OCI-LY7 (cell line): ENCODE data around the gene EPB41L1. TPM values are rescaled to one million over a fixed set of nuclear protein-coding genes. Genes with fewer than 3 reads are reported as not detected.

Source experiments
- BruUV-seq: library from RNA; stranded (reverse); fragments of 400-500 nt; replicated peaks from 2 replicates; lab custom pipeline; 2021; lab: Mats Ljungman, UMichigan
- CTCF ChIA-PET: fragments of 300-600 bp; sonication (Branson Sonifier 250); formaldehyde crosslinking; loops from one replicate; lab custom pipeline; 2022; ENCODE audit warnings: antibody characterized with exemption; ENCODE audit not compliant: unreplicated experiment; lab: Charles Lee
- POLR2A ChIA-PET: fragments of 300-600 bp; sonication (Branson Sonifier 250); formaldehyde crosslinking; loops from one replicate; lab custom pipeline; 2022; ENCODE audit warnings: antibody characterized with exemption; lab: Charles Lee
- DNase-seq: peaks from one replicate; pipeline ENCODE4 v3.0.0-alpha.2; 2015; ENCODE audit warnings: low spot score
- H2AFZ ChIP-seq: fragments of 200-600 bp; sonication (generic), shearing (Covaris generic); 2 replicates; pipeline ENCODE4 v1.6.1; 2014; ENCODE audit warnings: mild to moderate bottlenecking, antibody characterized with exemption, low read length, moderate library complexity
- H3K27ac ChIP-seq: fragments of 200-600 bp; sonication (generic); 2 replicates; pipeline ENCODE4 v1.5.1; 2014; ENCODE audit warnings: mixed run types, low read depth, mild to moderate bottlenecking, moderate library complexity, low read length, inconsistent platforms; ENCODE audit not compliant: poor library complexity, severe bottlenecking
- H3K36me3 ChIP-seq: fragments of 200-600 bp; sonication (generic); 2 replicates; pipeline ENCODE4 v1.6.1; 2014; ENCODE audit warnings: mild to moderate bottlenecking, antibody characterized with exemption, low read length, moderate library complexity, mixed read lengths; ENCODE audit not compliant: insufficient read depth
- H3K4me1 ChIP-seq: fragments of 200-600 bp; sonication (generic); 2 replicates; pipeline ENCODE4 v1.5.1; 2014; ENCODE audit warnings: mild to moderate bottlenecking, low read length; ENCODE audit not compliant: insufficient read depth, poor library complexity, severe bottlenecking
- H3K4me2 ChIP-seq: fragments of 200-600 bp; sonication (generic); 2 replicates; pipeline ENCODE4 v1.6.1; 2014; ENCODE audit warnings: mild to moderate bottlenecking, low read length
- H3K4me3 ChIP-seq: fragments of 200-600 bp; sonication (generic); 2 replicates; pipeline ENCODE4 v1.5.1; 2014; ENCODE audit warnings: mild to moderate bottlenecking, low read depth, low read length; ENCODE audit not compliant: poor library complexity, severe bottlenecking
- H3K79me2 ChIP-seq: fragments of 200-600 bp; sonication (generic); 2 replicates; pipeline ENCODE4 v1.6.1; 2016; ENCODE audit warnings: low read depth, mild to moderate bottlenecking, low read length, moderate library complexity, mixed read lengths; ENCODE audit not compliant: insufficient read depth
- H3K9me2 ChIP-seq: fragments of 200-600 bp; sonication (generic); 2 replicates; pipeline ENCODE4 v1.6.1; 2016; ENCODE audit warnings: mild to moderate bottlenecking, low read length, mixed read lengths; ENCODE audit not compliant: insufficient read depth
- H3K9me3 ChIP-seq: fragments of 200-600 bp; sonication (generic); 2 replicates; pipeline ENCODE4 v1.6.1; 2014; ENCODE audit warnings: mild to moderate bottlenecking, mixed run types, low read length, mixed read lengths
- H4K20me1 ChIP-seq: fragments of 200-600 bp; sonication (generic); 2 replicates; pipeline ENCODE4 v1.6.1; 2014; ENCODE audit warnings: mild to moderate bottlenecking, antibody characterized with exemption, low read length, moderate library complexity, mixed read lengths; ENCODE audit not compliant: insufficient read depth
- EZH2phosphoT487 ChIP-seq: fragments of 200-600 bp; sonication (generic); IDR thresholded peaks from 2 replicates; pipeline ENCODE4 v1.6.1; 2018; ENCODE audit warnings: low read depth, borderline replicate concordance, mild to moderate bottlenecking, mixed run types, antibody characterized with exemption, low read length, moderate library complexity, mixed read lengths
- intact Hi-C: fragments of 100-400 bp; cut with micrococcal nuclease; formaldehyde crosslinking; loops from one replicate; pipeline ENCODE4 v1.10.0; 2022; ENCODE audit not compliant: unreplicated experiment
- total RNA-seq, 2 experiments: library from RNA; depleted of rRNA in 1 of 2; stranded (reverse); fragments of >200 nt in 1 of 2; shearing (Covaris generic) in 1 of 2; gene quantifications; 2 replicates each; pipeline ENCODE4 v1.2.3, GENCODE V29; 2014 to 2022
- TF ChIP-seq, protein P1 (sequence below): fragments of 200-600 bp; sonication (generic); conservative IDR thresholded peaks from 2 replicates; pipeline ENCODE4 v1.5.1; 2014; ENCODE audit warnings: mild to moderate bottlenecking, antibody characterized with exemption, low read length, moderate library complexity, mixed read lengths

The EPB41L1 gene
- total RNA-seq, 2 experiments from 2014 or later, result 0.54 to 1.6 TPM

- Histone ChIP-seq H3K9me2 (no peaks in the 10 kb centered on the region), H3K4me2 (no peak overlapping the region), H3K79me2 (no peaks in the 10 kb centered on the region), H3K36me3 (no peaks in the 10 kb centered on the region), H3K9me3 (no peaks in the 10 kb centered on the region), H3K27ac (no peak overlapping the region), H3K4me3 (no peak overlapping the region), H3K4me1 (no peaks in the 10 kb centered on the region), H2AFZ (no peak overlapping the region), H4K20me1 (no peaks in the 10 kb centered on the region)
- BruUV-seq, result no TSS peak
- intact Hi-C loops, result loop anchor here (1.0 to 2.0 kb wide), 3 partner anchors 43 to 207 kb away; no protein-coding TSS in a partner anchor
- peak; percentile 77 for DNase-seq
- CTCF ChIA-PET, result interaction anchor here (0.6 to 1.2 kb wide), 3 partner anchors 19 to 207 kb away, joined by 3 to 6 read pairs (median 4); no protein-coding TSS in a partner anchor
- no peak for TF ChIP-seq EZH2phosphoT487
- TF ChIP-seq, protein P1, sequence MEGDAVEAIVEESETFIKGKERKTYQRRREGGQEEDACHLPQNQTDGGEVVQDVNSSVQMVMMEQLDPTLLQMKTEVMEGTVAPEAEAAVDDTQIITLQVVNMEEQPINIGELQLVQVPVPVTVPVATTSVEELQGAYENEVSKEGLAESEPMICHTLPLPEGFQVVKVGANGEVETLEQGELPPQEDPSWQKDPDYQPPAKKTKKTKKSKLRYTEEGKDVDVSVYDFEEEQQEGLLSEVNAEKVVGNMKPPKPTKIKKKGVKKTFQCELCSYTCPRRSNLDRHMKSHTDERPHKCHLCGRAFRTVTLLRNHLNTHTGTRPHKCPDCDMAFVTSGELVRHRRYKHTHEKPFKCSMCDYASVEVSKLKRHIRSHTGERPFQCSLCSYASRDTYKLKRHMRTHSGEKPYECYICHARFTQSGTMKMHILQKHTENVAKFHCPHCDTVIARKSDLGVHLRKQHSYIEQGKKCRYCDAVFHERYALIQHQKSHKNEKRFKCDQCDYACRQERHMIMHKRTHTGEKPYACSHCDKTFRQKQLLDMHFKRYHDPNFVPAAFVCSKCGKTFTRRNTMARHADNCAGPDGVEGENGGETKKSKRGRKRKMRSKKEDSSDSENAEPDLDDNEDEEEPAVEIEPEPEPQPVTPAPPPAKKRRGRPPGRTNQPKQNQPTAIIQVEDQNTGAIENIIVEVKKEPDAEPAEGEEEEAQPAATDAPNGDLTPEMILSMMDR, result peak; percentile 91
- POLR2A ChIA-PET, result interaction anchor here (0.7 kb wide), 1 partner anchor 54 kb away, joined by 3 read pairs; no protein-coding TSS in a partner anchor
Observed at GRCh38 chr20:36199345-36200257, 45.1 kb downstream of the EPB41L1 start.

DNA sequence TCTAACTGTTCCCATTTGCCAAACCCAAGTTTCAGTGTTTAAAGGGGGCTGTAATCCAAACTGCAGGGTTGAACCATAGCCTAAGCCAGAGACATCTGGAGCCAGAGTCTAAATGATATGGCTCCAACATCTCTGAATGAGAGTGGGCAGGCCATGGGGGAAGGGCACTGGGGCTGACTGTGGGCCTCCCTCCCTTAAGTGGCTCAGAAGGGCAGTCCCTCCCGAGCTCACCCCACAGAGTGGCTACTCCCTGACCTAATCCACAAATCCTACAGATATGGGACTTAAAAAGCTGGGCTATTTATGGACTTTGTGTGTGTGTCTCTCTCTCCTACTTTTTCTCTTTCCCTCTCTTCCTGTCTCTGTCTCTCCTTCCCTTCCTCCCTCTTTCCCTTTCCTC lies 45.9 kb downstream of the EPB41L1 start:
- BruUV-seq, result no TSS peak
- no peaks in the 10 kb centered on the region for H3K36me3 ChIP-seq
- H3K9me2 ChIP-seq, result no peaks in the 10 kb centered on the region
- H3K4me2 ChIP-seq, result no peak overlapping the region
- DNase-seq, result no peak
- ChIA-PET POLR2A (no interaction called here), CTCF (no interaction called here)
- TF ChIP-seq, protein P1, result no peak
- TF ChIP-seq EZH2phosphoT487, result no peak
- no peaks in the 10 kb centered on the region for H3K79me2 ChIP-seq
- no peak overlapping the region for H3K27ac ChIP-seq
- H4K20me1 ChIP-seq, result no peaks in the 10 kb centered on the region
- no peak overlapping the region for H3K4me3 ChIP-seq
- H3K4me1 ChIP-seq, result no peaks in the 10 kb centered on the region
- no peak overlapping the region for H2AFZ ChIP-seq
- intact Hi-C loops, result no loop called here
- H3K9me3 ChIP-seq, result no peaks in the 10 kb centered on the region

GRCh38 chr20:36201198-36201597 lies 46.7 kb downstream of the EPB41L1 start:
- intact Hi-C loops, result no loop called here
- Histone ChIP-seq H3K4me3 (no peak overlapping the region), H2AFZ (no peak overlapping the region), H3K9me3 (no peaks in the 10 kb centered on the region), H3K4me2 (no peak overlapping the region), H3K4me1 (no peaks in the 10 kb centered on the region), H3K27ac (no peak overlapping the region), H3K36me3 (no peaks in the 10 kb centered on the region), H3K9me2 (no peaks in the 10 kb centered on the region), H4K20me1 (no peaks in the 10 kb centered on the region), H3K79me2 (no peaks in the 10 kb centered on the region)
- POLR2A ChIA-PET, result no interaction called here
- no peak for TF ChIP-seq EZH2phosphoT487
- TF ChIP-seq, protein P1, result no peak
- CTCF ChIA-PET, result no interaction called here
- DNase-seq, result no peak
- no TSS peak for BruUV-seq
